ENCODE results near the gene TMEM100.

Gene TMEM100

DNA sequence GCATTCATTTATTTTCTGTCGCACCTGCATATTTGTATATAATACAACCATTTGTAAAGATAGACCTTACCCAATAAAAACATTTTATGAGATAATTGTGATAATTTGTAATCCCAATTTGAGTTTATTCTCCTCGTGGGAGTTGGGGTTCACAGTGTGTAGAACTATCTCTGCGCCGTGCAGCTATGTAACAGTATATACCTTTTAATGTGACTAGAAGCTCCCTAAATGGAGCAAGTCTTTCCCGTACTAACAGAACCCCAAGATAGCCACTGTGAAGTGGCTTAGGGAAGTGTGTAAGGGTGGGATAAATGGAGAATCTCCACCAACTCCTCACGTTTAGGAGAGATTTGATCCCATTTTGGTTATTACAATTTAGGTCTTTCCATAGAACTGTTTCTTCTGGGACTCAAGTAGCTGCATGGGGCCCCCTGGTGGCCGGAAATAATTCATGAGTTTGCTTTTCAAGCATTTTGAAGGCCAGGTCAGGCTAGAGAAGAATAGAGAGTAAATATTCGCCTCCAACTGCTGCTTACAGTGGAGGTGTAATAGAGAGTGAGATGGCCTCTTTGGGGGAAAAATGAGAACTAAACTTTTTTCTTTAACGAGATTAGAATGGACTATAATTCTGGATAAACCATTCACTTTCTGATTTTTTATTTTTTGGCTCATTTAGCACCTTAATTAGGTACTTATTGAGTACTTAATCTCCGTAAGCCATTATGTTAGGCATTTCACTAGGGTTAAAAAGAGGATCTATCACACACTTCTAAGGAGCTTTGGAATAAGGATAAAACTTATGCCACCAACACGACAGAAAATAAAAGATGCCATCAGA lies 4.5 kb downstream of the TMEM100 start:
- WGBS, 2 donors (ENCODE audit: extremely low coverage in 2 of 2, insufficient read length in 2 of 2, insufficient replicate concordance in 1 of 2) = no CpG with 5 or more reads among the region's 11 CpGs
- Histone ChIP-seq H2AFZ (ENCODE audit: low read length) (no peak overlapping the region), H3K27me3 (ENCODE audit: control insufficient read depth in 3 of 3, insufficient read depth in 3 of 3, low read depth in 1 of 3, low read length in 3 of 3) (peaks cover 0 to 27% (median 0%) of the 10 kb centered on the region in 3 experiments), H3K27ac (replicated peaks; ENCODE audit: low read length) (no peak overlapping the region), H4K8ac (ENCODE audit: low read depth, low read length) (no peak overlapping the region), H3K9me3 (replicated peaks in 1 of 2; ENCODE audit: control insufficient read depth in 2 of 2, insufficient read depth in 1 of 2, low read depth in 1 of 2, low read length in 2 of 2) (no peaks in the 10 kb centered on the region), H3K18ac (ENCODE audit: low read length) (no peak overlapping the region), H3K36me3 (replicated peaks in 1 of 2; ENCODE audit: control insufficient read depth in 2 of 2, insufficient read depth in 2 of 2, low read length in 2 of 2) (no peaks in the 10 kb centered on the region), H2BK15ac (ENCODE audit: low read length) (no peak overlapping the region), H2BK12ac (ENCODE audit: low read length) (no peak overlapping the region), H3K4me1 (ENCODE audit: control insufficient read depth in 2 of 2, insufficient read depth in 1 of 2, low read depth in 1 of 2, low read length in 2 of 2) (peaks cover 4 to 9% of the 10 kb centered on the region in 2 donors), H3K9ac (ENCODE audit: low read depth, low read length, poor library complexity) (no peak overlapping the region), H3K23ac (ENCODE audit: low read depth, low read length, poor library complexity) (no peak overlapping the region), H3K4me3 (ENCODE audit: low read length in 2 of 2) (no peak overlapping the region), H2AK5ac (ENCODE audit: low read depth, low read length) (no peak overlapping the region), H3K4me2 (ENCODE audit: insufficient read depth, low read length, poor library complexity, severe bottlenecking) (no peak overlapping the region), H4K91ac (ENCODE audit: low read depth, low read length, poor library complexity) (no peak overlapping the region), H2BK5ac (ENCODE audit: low read length) (no peak overlapping the region), H3K79me1 (ENCODE audit: low read depth, low read length) (no peaks in the 10 kb centered on the region), H3K4ac (ENCODE audit: low read length) (no peak overlapping the region), H3K14ac (ENCODE audit: low read length) (no peak overlapping the region), H2BK120ac (ENCODE audit: low read depth, low read length) (no peak overlapping the region)
- DNase-seq (ENCODE audit: low spot score) = peak; percentile 75

DNA sequence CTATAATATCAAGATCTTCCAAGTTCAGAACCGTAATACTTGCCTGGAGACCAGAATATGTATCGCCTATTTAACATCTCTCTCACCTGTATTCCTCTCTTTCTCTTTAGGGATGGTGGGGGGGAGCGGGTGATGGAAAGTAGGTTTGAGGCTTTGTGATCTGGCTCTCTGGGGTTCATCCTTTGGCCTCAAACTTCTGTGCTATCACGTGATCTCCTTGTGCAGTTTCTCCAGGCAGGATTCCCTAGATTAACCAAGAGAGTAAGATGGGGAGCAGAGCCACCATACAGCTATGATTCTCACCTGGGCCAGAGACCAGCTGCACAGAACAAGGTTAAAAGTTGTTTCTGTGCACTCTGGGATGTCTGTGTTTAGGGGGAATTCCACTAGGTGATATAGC lies 5.2 kb downstream of the TMEM100 start:
- DNase-seq (ENCODE audit: low spot score) = no peak
- Histone ChIP-seq H4K8ac (ENCODE audit: low read depth, low read length) (no peak overlapping the region), H2AFZ (ENCODE audit: low read length) (no peak overlapping the region), H4K91ac (ENCODE audit: low read depth, low read length, poor library complexity) (no peak overlapping the region), H3K4me3 (ENCODE audit: low read length in 2 of 2) (no peak overlapping the region), H3K14ac (ENCODE audit: low read length) (no peak overlapping the region), H3K79me1 (ENCODE audit: low read depth, low read length) (no peaks in the 10 kb centered on the region), H3K9ac (ENCODE audit: low read depth, low read length, poor library complexity) (no peak overlapping the region), H3K18ac (ENCODE audit: low read length) (no peak overlapping the region), H2BK12ac (ENCODE audit: low read length) (no peak overlapping the region), H3K36me3 (replicated peaks in 1 of 2; ENCODE audit: control insufficient read depth in 2 of 2, insufficient read depth in 2 of 2, low read length in 2 of 2) (no peaks in the 10 kb centered on the region), H3K27me3 (ENCODE audit: control insufficient read depth in 3 of 3, insufficient read depth in 3 of 3, low read depth in 1 of 3, low read length in 3 of 3) (peaks cover 0 to 20% (median 0%) of the 10 kb centered on the region in 3 experiments), H3K4me2 (ENCODE audit: insufficient read depth, low read length, poor library complexity, severe bottlenecking) (no peak overlapping the region), H2AK5ac (ENCODE audit: low read depth, low read length) (no peak overlapping the region), H2BK5ac (ENCODE audit: low read length) (no peak overlapping the region), H3K9me3 (replicated peaks in 1 of 2; ENCODE audit: control insufficient read depth in 2 of 2, insufficient read depth in 1 of 2, low read depth in 1 of 2, low read length in 2 of 2) (no peaks in the 10 kb centered on the region), H3K4me1 (ENCODE audit: control insufficient read depth in 2 of 2, insufficient read depth in 1 of 2, low read depth in 1 of 2, low read length in 2 of 2) (peaks cover 0 to 8% of the 10 kb centered on the region in 2 donors), H3K27ac (replicated peaks; ENCODE audit: low read length) (no peak overlapping the region), H3K23ac (ENCODE audit: low read depth, low read length, poor library complexity) (no peak overlapping the region), H2BK15ac (ENCODE audit: low read length) (no peak overlapping the region), H3K4ac (ENCODE audit: low read length) (no peak overlapping the region), H2BK120ac (ENCODE audit: low read depth, low read length) (no peak overlapping the region)
- whole genome bisulfite sequencing, 2 donors (ENCODE audit: extremely low coverage in 2 of 2, insufficient read length in 2 of 2, insufficient replicate concordance in 1 of 2) = no CpG with 5 or more reads among the region's 4 CpGs

DNA sequence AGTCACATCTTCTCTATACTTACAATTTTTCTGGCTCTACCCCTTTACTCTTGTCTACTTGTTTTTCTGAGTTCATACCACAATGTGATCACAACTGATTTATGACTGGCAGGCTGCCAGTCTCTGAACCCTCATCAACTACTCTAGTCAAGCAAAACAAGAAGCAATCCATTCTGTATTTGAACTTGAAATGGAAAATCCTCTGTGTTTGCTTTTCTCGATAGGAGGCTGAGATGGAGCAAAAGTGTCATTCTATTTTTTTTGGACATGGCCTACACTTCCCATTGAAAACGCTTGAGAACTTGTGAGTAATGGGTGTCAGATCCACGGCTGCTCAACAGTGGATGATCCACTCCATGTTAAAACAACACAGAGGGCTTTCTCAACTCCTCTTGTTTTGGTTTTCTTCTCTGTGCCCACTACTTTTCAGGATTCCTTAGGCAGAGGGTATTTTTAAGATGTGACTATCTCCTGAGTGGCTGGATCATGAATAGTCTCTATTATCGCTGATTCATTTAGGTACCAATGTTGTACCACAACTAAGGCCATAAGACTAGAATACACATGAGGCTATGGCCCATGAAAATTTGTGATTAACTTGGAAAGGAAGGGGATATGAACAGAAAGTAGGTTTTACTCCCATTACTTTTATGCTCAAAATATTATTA lies 11.7 kb downstream of the TMEM100 start:
- no peak overlapping the region for H3K9ac ChIP-seq (ENCODE audit: low read depth, low read length, poor library complexity)
- no peak overlapping the region for H3K27ac ChIP-seq (replicated peaks; ENCODE audit: low read length)
- H3K4me3 ChIP-seq (ENCODE audit: low read length in 2 of 2) = no peak overlapping the region
- H2BK5ac ChIP-seq (ENCODE audit: low read length) = no peak overlapping the region
- no peak overlapping the region for H3K18ac ChIP-seq (ENCODE audit: low read length)
- no peak overlapping the region for H3K4me2 ChIP-seq (ENCODE audit: insufficient read depth, low read length, poor library complexity, severe bottlenecking)
- no peak overlapping the region for H3K4ac ChIP-seq (ENCODE audit: low read length)
- H3K14ac ChIP-seq (ENCODE audit: low read length) = no peak overlapping the region
- no peaks in the 10 kb centered on the region for H3K79me1 ChIP-seq (ENCODE audit: low read depth, low read length)
- no peaks in the 10 kb centered on the region for H3K9me3 ChIP-seq (replicated peaks in 1 of 2; ENCODE audit: control insufficient read depth in 2 of 2, insufficient read depth in 1 of 2, low read depth in 1 of 2, low read length in 2 of 2)
- no peak overlapping the region for H4K91ac ChIP-seq (ENCODE audit: low read depth, low read length, poor library complexity)
- no peak overlapping the region for H2BK120ac ChIP-seq (ENCODE audit: low read depth, low read length)
- no CpG with 5 or more reads among the region's 4 CpGs for WGBS, 2 donors (ENCODE audit: extremely low coverage in 2 of 2, insufficient read length in 2 of 2, insufficient replicate concordance in 1 of 2)
- no peak overlapping the region for H2AK5ac ChIP-seq (ENCODE audit: low read depth, low read length)
- no peak overlapping the region for H2AFZ ChIP-seq (ENCODE audit: low read length)
- H3K27me3 ChIP-seq (ENCODE audit: control insufficient read depth in 3 of 3, insufficient read depth in 3 of 3, low read depth in 1 of 3, low read length in 3 of 3) = peaks cover 0 to 4% (median 0%) of the 10 kb centered on the region in 3 experiments
- H3K23ac ChIP-seq (ENCODE audit: low read depth, low read length, poor library complexity) = no peak overlapping the region
- DNase-seq (ENCODE audit: low spot score) = no peak
- no peak overlapping the region for H4K8ac ChIP-seq (ENCODE audit: low read depth, low read length)
- H2BK15ac ChIP-seq (ENCODE audit: low read length) = no peak overlapping the region
- H2BK12ac ChIP-seq (ENCODE audit: low read length) = no peak overlapping the region
- peaks cover 0 to 8% of the 10 kb centered on the region in 2 donors for H3K4me1 ChIP-seq (ENCODE audit: control insufficient read depth in 2 of 2, insufficient read depth in 1 of 2, low read depth in 1 of 2, low read length in 2 of 2)
- no peaks in the 10 kb centered on the region for H3K36me3 ChIP-seq (replicated peaks in 1 of 2; ENCODE audit: control insufficient read depth in 2 of 2, insufficient read depth in 2 of 2, low read length in 2 of 2)

DNA sequence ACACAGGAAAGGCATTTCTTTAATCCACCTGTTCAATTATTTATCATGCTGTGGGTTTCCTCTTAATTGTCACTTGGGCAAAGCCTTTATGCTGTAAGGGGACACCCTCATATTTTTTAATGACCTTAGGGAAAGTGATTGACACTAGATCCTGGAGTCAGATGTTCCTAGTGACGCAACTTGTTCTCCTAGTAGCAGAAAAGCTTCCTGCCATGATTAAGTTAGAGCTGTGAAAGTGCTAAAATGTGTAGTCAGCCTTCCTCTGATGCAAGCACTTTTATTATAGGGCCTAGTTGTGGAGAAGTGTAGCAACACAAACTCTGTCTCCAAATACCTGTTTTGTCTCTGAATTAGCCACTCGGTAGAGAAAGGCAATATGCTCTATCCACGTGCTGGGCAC lies 12.3 kb downstream of the TMEM100 start:
- WGBS, 2 donors (ENCODE audit: extremely low coverage in 2 of 2, insufficient read length in 2 of 2, insufficient replicate concordance in 1 of 2) = no CpG with 5 or more reads among the region's 3 CpGs
- peaks cover 0 to 8% of the 10 kb centered on the region in 2 donors for H3K4me1 ChIP-seq (ENCODE audit: control insufficient read depth in 2 of 2, insufficient read depth in 1 of 2, low read depth in 1 of 2, low read length in 2 of 2)
- no peak overlapping the region for H2AK5ac ChIP-seq (ENCODE audit: low read depth, low read length)
- H2BK120ac ChIP-seq (ENCODE audit: low read depth, low read length) = no peak overlapping the region
- H3K4ac ChIP-seq (ENCODE audit: low read length) = no peak overlapping the region
- no peaks in the 10 kb centered on the region for H3K9me3 ChIP-seq (replicated peaks in 1 of 2; ENCODE audit: control insufficient read depth in 2 of 2, insufficient read depth in 1 of 2, low read depth in 1 of 2, low read length in 2 of 2)
- H3K27ac ChIP-seq (replicated peaks; ENCODE audit: low read length) = no peak overlapping the region
- H4K91ac ChIP-seq (ENCODE audit: low read depth, low read length, poor library complexity) = no peak overlapping the region
- H2BK15ac ChIP-seq (ENCODE audit: low read length) = no peak overlapping the region
- H3K9ac ChIP-seq (ENCODE audit: low read depth, low read length, poor library complexity) = no peak overlapping the region
- no peak for DNase-seq (ENCODE audit: low spot score)
- H3K4me2 ChIP-seq (ENCODE audit: insufficient read depth, low read length, poor library complexity, severe bottlenecking) = no peak overlapping the region
- H3K18ac ChIP-seq (ENCODE audit: low read length) = no peak overlapping the region
- H4K8ac ChIP-seq (ENCODE audit: low read depth, low read length) = no peak overlapping the region
- no peaks in the 10 kb centered on the region for H3K36me3 ChIP-seq (replicated peaks in 1 of 2; ENCODE audit: control insufficient read depth in 2 of 2, insufficient read depth in 2 of 2, low read length in 2 of 2)
- no peaks in the 10 kb centered on the region for H3K79me1 ChIP-seq (ENCODE audit: low read depth, low read length)
- H2AFZ ChIP-seq (ENCODE audit: low read length) = no peak overlapping the region
- H2BK12ac ChIP-seq (ENCODE audit: low read length) = no peak overlapping the region
- H3K27me3 ChIP-seq (ENCODE audit: control insufficient read depth in 3 of 3, insufficient read depth in 3 of 3, low read depth in 1 of 3, low read length in 3 of 3) = peaks cover 0 to 4% (median 0%) of the 10 kb centered on the region in 3 experiments
- H3K23ac ChIP-seq (ENCODE audit: low read depth, low read length, poor library complexity) = no peak overlapping the region
- H2BK5ac ChIP-seq (ENCODE audit: low read length) = no peak overlapping the region
- H3K4me3 ChIP-seq (ENCODE audit: low read length in 2 of 2) = no peak overlapping the region
- no peak overlapping the region for H3K14ac ChIP-seq (ENCODE audit: low read length)
